Fibroblast of lung (primary cell): ENCODE results near the gene ARMC3. TPM values are rescaled to one million over a fixed set of nuclear protein-coding genes. Genes with fewer than 3 reads are reported as not detected.
A peak's percentile ranks its signal among the peaks of the same experiment; 100 is the strongest.

Experiments used
- DNase-seq, 2 donors: peaks; one replicate each; pipeline versions ENCODE4 v3.0.0 to v3.0.0-alpha.2; 2010; ENCODE audit warnings: low read depth in 2 of 2
- H2AFZ ChIP-seq: 2 replicates; pipeline ENCODE4 v1.5.1; 2012; ENCODE audit warnings: low read length, control low read depth, inconsistent platforms
- H3K27ac ChIP-seq: 2 replicates; pipeline ENCODE4 v1.5.1; 2011; ENCODE audit warnings: low read length, control low read depth; ENCODE audit not compliant: insufficient read depth
- H3K27me3 ChIP-seq: 2 replicates; pipeline ENCODE4 v1.5.1; 2011; ENCODE audit warnings: mild to moderate bottlenecking, low read length; ENCODE audit not compliant: control insufficient read depth, insufficient read depth
- H3K36me3 ChIP-seq: 2 replicates; pipeline ENCODE4 v1.5.1; 2011; ENCODE audit warnings: low read length; ENCODE audit not compliant: control insufficient read depth, insufficient read depth
- H3K4me1 ChIP-seq: 2 replicates; pipeline ENCODE4 v1.5.1; 2011; ENCODE audit warnings: low read length; ENCODE audit not compliant: control insufficient read depth, insufficient read depth; ENCODE audit errors: extremely low read depth
- H3K4me2 ChIP-seq: 2 replicates; pipeline ENCODE4 v1.5.1; 2011; ENCODE audit warnings: low read length, control low read depth; ENCODE audit not compliant: insufficient read depth; ENCODE audit errors: extremely low read depth
- H3K4me3 ChIP-seq, 4 experiments: fragments of 200-600 bp in 1 of 4; sonication (generic) in 1 of 4; replicated peaks in 1 of 4; 2 replicates each; pipeline ENCODE4 v1.5.1; 2011 to 2016; ENCODE audit warnings: low read length in 4 of 4, low read depth in 3 of 4, mild to moderate bottlenecking in 3 of 4, control low read depth in 2 of 4, inconsistent platforms in 1 of 4, mixed read lengths in 1 of 4; ENCODE audit not compliant: insufficient read depth in 1 of 4; ENCODE audit errors: control extremely low read depth in 1 of 4
- H3K79me2 ChIP-seq: 2 replicates; pipeline ENCODE4 v1.5.1; 2012; ENCODE audit warnings: mild to moderate bottlenecking, low read length, inconsistent platforms; ENCODE audit not compliant: control insufficient read depth, insufficient read depth
- H3K9ac ChIP-seq: 2 replicates; pipeline ENCODE4 v1.5.1; 2011; ENCODE audit warnings: mild to moderate bottlenecking, low read length, control low read depth; ENCODE audit not compliant: insufficient read depth
- H3K9me3 ChIP-seq: 2 replicates; pipeline ENCODE4 v1.5.1; 2012; ENCODE audit warnings: low read depth, low read length; ENCODE audit not compliant: control insufficient read depth, insufficient read depth
- H4K20me1 ChIP-seq: 2 replicates; pipeline ENCODE4 v1.5.1; 2011; ENCODE audit warnings: low read length; ENCODE audit not compliant: control insufficient read depth, insufficient read depth; ENCODE audit errors: extremely low read depth
- EZH2 ChIP-seq: IDR thresholded peaks from 2 replicates; pipeline ENCODE4 v1.5.1; 2012; ENCODE audit warnings: low read length, control low read depth, mild to moderate bottlenecking; ENCODE audit errors: missing control alignments
- polyA plus RNA-seq, 2 donors: library from polyadenylated mRNA; depleted of rRNA in 1 of 2; stranded (reverse) in 1 of 2; unstranded in 1 of 2; fragments of >200 nt; gene quantifications; 2 replicates each; pipeline ENCODE4 v1.2.1, GENCODE V29; 2011 to 2012; ENCODE audit warnings: missing spikeins in 1 of 2
- total RNA-seq: library from RNA; depleted of rRNA; stranded (reverse); fragments of >200 nt; gene quantifications from 2 replicates; pipeline ENCODE4 v1.2.1, GENCODE V29; 2014
- TF ChIP-seq, protein P1 (sequence below), 2 donors: IDR thresholded peaks in 1 of 2; conservative IDR thresholded peaks in 1 of 2; 1 replicate in 1 of 2; 2 replicates in 1 of 2; pipeline ENCODE4 v1.5.1; 2011 to 2012; ENCODE audit warnings: low read length in 2 of 2, control low read depth in 1 of 2, inconsistent platforms in 1 of 2, low read depth in 1 of 2, mild to moderate bottlenecking in 1 of 2

The ARMC3 gene
- total and polyA plus RNA-seq, 2 donors (not counting 1 experiment from before 2014, with no cell fraction given): not detected

DNA sequence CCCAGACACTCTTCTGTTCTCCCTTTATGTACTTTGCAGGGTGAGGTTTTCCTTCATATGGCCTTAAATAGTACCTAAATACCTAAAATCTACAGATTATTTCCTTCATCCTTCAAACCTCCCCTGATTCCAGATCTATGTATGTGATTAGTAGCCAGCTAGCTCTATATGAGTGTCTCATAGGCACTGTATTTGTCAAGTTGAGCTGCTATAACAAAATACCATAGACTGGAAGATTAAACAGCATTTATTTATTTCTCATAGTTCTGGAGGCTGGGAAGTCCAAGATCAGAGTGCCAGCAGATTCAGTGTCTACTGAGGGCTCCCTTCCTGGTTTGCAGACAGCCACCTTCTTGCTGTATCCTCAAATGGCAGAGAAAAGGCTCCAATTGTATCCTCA, 106.9 kb downstream of the ARMC3 start:
- no peak for DNase-seq
- H3K4me2 ChIP-seq: no peak overlapping the region
- no peaks in the 10 kb centered on the region for H4K20me1 ChIP-seq
- H3K79me2 ChIP-seq: no peaks in the 10 kb centered on the region
- H3K9me3 ChIP-seq: no peaks in the 10 kb centered on the region
- H2AFZ ChIP-seq: no peak overlapping the region
- no peaks in the 10 kb centered on the region for H3K36me3 ChIP-seq
- TF ChIP-seq EZH2: no peak
- TF ChIP-seq, protein P1, sequence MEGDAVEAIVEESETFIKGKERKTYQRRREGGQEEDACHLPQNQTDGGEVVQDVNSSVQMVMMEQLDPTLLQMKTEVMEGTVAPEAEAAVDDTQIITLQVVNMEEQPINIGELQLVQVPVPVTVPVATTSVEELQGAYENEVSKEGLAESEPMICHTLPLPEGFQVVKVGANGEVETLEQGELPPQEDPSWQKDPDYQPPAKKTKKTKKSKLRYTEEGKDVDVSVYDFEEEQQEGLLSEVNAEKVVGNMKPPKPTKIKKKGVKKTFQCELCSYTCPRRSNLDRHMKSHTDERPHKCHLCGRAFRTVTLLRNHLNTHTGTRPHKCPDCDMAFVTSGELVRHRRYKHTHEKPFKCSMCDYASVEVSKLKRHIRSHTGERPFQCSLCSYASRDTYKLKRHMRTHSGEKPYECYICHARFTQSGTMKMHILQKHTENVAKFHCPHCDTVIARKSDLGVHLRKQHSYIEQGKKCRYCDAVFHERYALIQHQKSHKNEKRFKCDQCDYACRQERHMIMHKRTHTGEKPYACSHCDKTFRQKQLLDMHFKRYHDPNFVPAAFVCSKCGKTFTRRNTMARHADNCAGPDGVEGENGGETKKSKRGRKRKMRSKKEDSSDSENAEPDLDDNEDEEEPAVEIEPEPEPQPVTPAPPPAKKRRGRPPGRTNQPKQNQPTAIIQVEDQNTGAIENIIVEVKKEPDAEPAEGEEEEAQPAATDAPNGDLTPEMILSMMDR (conservative IDR thresholded peaks at IDR 0.05 in 1 of 2, IDR thresholded peaks at IDR 0.05 in 1 of 2; ENCODE audit: low read depth in 1 of 2, low read length in 2 of 2): no peak
- H3K4me3 ChIP-seq: no peak overlapping the region
- no peak overlapping the region for H3K9ac ChIP-seq
- H3K27me3 ChIP-seq: no peaks in the 10 kb centered on the region
- H3K4me1 ChIP-seq: no peaks in the 10 kb centered on the region
- H3K27ac ChIP-seq: no peak overlapping the region

DNA sequence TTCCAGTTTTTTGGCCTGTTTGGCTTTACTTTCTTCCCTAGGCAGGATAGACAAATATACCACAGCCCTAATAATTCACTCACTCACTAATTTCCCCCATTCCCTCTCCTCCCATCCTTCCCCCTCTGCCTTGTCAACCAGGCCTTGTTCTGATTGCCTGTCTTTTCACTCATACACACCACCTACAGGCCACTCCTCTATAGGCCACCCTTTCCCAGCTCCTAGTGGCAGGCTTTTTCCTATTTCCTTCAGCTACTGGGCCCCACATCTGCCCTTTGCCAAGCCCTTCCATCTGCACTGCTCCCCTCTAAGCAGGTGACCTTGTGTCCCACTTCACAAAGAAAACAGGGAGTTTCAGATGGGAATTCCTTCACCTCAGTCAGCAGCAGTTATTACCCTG, 107.7 kb downstream of the ARMC3 start:
- no peak for DNase-seq

DNA sequence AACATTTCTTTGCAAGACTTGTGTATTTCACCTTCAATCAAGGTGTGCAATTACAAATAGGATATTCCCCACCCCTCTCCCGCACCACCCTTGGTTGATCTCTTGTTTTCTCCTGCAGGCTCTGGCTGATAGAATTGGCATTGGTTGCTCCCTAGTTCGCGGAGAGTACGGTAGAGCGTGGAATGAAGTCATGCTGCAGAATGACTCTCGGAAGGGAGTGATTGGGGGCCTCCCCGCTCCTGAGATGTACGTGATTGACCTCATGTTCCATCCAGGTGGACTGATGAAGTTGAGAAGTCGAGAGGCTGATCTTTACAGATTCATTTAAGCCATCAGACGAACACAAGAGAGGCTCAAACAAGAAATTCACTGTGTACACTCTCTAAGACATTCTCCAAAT, 109.3 kb downstream of the ARMC3 start:
- no peak overlapping the region for H2AFZ ChIP-seq
- no peak for TF ChIP-seq EZH2
- TF ChIP-seq, protein P1 (conservative IDR thresholded peaks at IDR 0.05 in 1 of 2, IDR thresholded peaks at IDR 0.05 in 1 of 2; ENCODE audit: low read depth in 1 of 2, low read length in 2 of 2): no peak

More for the DNA sequence above, 107.7 kb downstream of the ARMC3 start:
- Histone ChIP-seq H4K20me1 (no peaks in the 10 kb centered on the region), H3K79me2 (no peaks in the 10 kb centered on the region), H3K9ac (no peak overlapping the region), H3K4me1 (no peaks in the 10 kb centered on the region), H3K4me2 (no peak overlapping the region), H3K36me3 (no peaks in the 10 kb centered on the region), H3K27me3 (no peaks in the 10 kb centered on the region), H3K27ac (no peak overlapping the region), H3K9me3 (no peaks in the 10 kb centered on the region), H3K4me3 (no peak overlapping the region), H2AFZ (no peak overlapping the region)
- TF ChIP-seq EZH2: no peak
- TF ChIP-seq, protein P1 (conservative IDR thresholded peaks at IDR 0.05 in 1 of 2, IDR thresholded peaks at IDR 0.05 in 1 of 2; ENCODE audit: low read depth in 1 of 2, low read length in 2 of 2): peak; percentile 7 to 39

More for the DNA sequence above, 109.3 kb downstream of the ARMC3 start:
- H3K4me3 ChIP-seq: no peak overlapping the region
- H4K20me1 ChIP-seq: no peaks in the 10 kb centered on the region
- H3K27me3 ChIP-seq: no peaks in the 10 kb centered on the region
- H3K4me2 ChIP-seq: no peak overlapping the region
- no peak overlapping the region for H3K9ac ChIP-seq
- H3K36me3 ChIP-seq: no peaks in the 10 kb centered on the region
- no peaks in the 10 kb centered on the region for H3K9me3 ChIP-seq
- no peaks in the 10 kb centered on the region for H3K4me1 ChIP-seq
- H3K27ac ChIP-seq: no peak overlapping the region
- no peak for DNase-seq
- H3K79me2 ChIP-seq: no peaks in the 10 kb centered on the region
